ENCODE measurements around the gene MAPK8. TPM values are rescaled to one million over a fixed set of nuclear protein-coding genes. Genes with fewer than 3 reads are reported as not detected.
A peak's percentile ranks its signal among the peaks of the same experiment; 100 is the strongest.

MAPK8 gene
- polyA plus RNA-seq, 4 donors = 12.4 to 41.2 (median 22.3) TPM

DNA sequence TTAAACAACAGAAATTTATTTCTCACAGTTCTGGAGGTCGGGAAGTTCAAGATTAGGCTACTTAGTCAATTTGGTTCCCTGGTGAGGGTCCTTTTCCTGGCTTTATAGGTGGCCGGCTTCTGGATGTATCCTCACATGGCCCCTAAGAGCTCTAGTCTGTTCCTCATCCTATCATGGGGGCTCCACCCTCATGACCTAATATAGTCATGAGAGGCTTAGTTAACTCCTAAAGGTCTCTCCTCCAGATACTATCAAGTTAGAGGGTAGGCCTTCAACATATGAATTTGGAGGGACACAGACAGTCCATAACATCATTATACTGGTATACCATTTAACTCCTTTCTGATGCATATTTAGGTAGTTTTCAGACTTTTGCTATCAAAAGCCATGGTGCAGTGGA is 7.6 kb downstream of the MAPK8 start:
- no peak for DNase-seq
- Histone ChIP-seq H3K4me1 (ENCODE audit: control insufficient read depth in 3 of 3, insufficient read depth in 2 of 3, low read depth in 1 of 3, low read length in 2 of 3) (peaks cover 0 to 8% (median 5%) of the 10 kb centered on the region in 3 donors), H3K27me3 (ENCODE audit: control insufficient read depth in 3 of 3, insufficient read depth in 3 of 3, low read length in 3 of 3) (no peaks in the 10 kb centered on the region), H3K36me3 (ENCODE audit: control insufficient read depth in 3 of 3, insufficient read depth in 2 of 3, low read depth in 1 of 3, low read length in 3 of 3) (no peaks in the 10 kb centered on the region), H3K27ac (ENCODE audit: low read depth in 1 of 3, low read length in 2 of 3) (no peak overlapping the region), H3K9me3 (ENCODE audit: control insufficient read depth in 2 of 2, insufficient read depth in 1 of 2, low read depth in 1 of 2, low read length in 1 of 2) (no peaks in the 10 kb centered on the region), H3K4me3 (ENCODE audit: low read depth in 1 of 3, low read length in 3 of 3) (no peak overlapping the region)
- WGBS, 3 donors = 93 to 98% (median 95%) methylated on average over 2 of the region's 2 CpGs
- no peak for FAIRE-seq

DNA sequence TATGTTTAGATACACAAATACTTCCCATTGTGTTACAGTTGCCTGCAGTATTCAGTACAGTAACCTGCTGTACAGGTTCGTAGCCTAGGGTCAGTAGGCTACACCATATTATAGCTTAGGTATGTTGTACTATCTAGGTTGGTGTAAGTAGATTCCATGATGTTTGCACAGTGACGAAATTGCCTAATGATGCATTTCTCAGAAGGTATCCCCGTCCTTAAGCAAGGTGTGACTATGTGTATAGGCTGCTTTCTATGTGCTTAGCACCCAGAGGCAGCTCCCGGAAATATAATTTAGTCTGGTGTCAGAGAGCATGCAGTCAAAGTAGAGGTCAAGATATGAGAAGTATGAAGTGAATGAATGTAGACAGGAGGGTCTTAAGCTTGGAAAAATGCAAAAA is 9.8 kb downstream of the MAPK8 start:
- WGBS, 3 donors = 66 to 87% (median 82%) methylated on average over 4 of the region's 4 CpGs
- FAIRE-seq (no peak), DNase-seq (peak in 1 of 2 donors; percentile 18)
- Histone ChIP-seq H3K4me3 (ENCODE audit: low read depth in 1 of 3, low read length in 3 of 3) (no peak overlapping the region), H3K27ac (ENCODE audit: low read depth in 1 of 3, low read length in 2 of 3) (no peak overlapping the region), H3K4me1 (ENCODE audit: control insufficient read depth in 3 of 3, insufficient read depth in 2 of 3, low read depth in 1 of 3, low read length in 2 of 3) (peaks cover 0 to 8% (median 0%) of the 10 kb centered on the region in 3 donors), H3K27me3 (ENCODE audit: control insufficient read depth in 3 of 3, insufficient read depth in 3 of 3, low read length in 3 of 3) (no peaks in the 10 kb centered on the region), H3K9me3 (ENCODE audit: control insufficient read depth in 2 of 2, insufficient read depth in 1 of 2, low read depth in 1 of 2, low read length in 1 of 2) (no peaks in the 10 kb centered on the region), H3K36me3 (ENCODE audit: control insufficient read depth in 3 of 3, insufficient read depth in 2 of 3, low read depth in 1 of 3, low read length in 3 of 3) (peaks cover 0 to 2% (median 0%) of the 10 kb centered on the region in 3 donors)

DNA sequence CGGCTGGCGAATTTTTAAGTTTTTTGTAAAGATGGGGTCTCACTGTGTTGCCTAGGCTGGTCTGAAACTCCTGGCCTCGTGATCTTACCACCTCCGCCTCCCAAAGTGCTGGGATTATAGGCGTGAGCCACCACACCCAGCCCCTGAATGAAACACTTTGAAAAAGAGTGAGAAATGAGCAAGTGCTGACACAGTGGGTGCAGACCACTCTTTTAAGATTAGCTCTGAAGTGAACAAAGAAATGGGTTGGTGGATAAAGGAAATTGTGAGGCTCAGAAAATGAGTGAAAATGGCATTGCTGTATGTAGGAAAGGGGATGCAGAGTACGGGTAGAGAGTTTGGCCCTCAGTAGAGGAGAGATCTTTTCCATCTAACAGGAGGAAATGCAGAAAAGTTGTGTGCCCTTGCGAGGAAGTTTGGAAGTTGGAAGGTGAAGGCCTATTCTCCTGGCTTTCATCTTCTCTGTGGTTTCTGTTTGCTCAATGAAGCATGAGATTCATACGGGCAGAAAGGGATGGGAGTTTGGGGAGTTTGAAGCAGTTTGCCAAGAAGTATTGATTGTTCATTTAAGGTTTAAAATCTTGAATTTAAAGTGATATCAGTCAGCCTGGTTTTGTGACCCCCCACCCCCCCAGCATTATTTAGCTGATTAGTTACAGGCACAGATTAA is 11.0 kb downstream of the MAPK8 start:
- Histone ChIP-seq H3K4me1 (ENCODE audit: control insufficient read depth in 3 of 3, insufficient read depth in 2 of 3, low read depth in 1 of 3, low read length in 2 of 3) (peaks cover 0 to 2% (median 0%) of the 10 kb centered on the region in 3 donors), H3K4me3 (ENCODE audit: low read depth in 1 of 3, low read length in 3 of 3) (no peak overlapping the region), H3K9me3 (ENCODE audit: control insufficient read depth in 2 of 2, insufficient read depth in 1 of 2, low read depth in 1 of 2, low read length in 1 of 2) (no peaks in the 10 kb centered on the region), H3K27ac (ENCODE audit: low read depth in 1 of 3, low read length in 2 of 3) (no peak overlapping the region), H3K36me3 (ENCODE audit: control insufficient read depth in 3 of 3, insufficient read depth in 2 of 3, low read depth in 1 of 3, low read length in 3 of 3) (peaks cover 0 to 2% (median 0%) of the 10 kb centered on the region in 3 donors), H3K27me3 (ENCODE audit: control insufficient read depth in 3 of 3, insufficient read depth in 3 of 3, low read length in 3 of 3) (no peaks in the 10 kb centered on the region)
- WGBS, 3 donors = 72 to 80% (median 74%) methylated on average over 8 of the region's 8 CpGs
- DNase-seq = no peak
- FAIRE-seq = no peak

DNA sequence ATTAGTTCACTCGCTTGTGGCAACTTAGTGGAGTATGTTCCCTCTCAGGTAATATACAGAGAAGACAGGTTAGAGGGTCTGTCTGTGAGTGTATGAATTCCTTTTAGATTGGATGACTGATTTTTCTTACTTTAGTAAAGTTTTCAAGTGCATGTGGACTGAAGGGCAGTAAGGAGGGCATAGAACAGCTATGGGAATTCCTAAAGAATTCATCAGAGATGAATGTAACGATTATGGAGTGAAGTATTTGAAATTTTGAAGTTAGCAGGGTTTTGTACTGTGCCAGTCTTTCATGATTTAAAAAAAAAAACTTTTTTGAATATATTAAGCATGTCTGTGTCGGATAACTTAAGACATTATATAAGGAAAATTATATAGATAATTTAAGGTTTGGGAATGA is 15.5 kb downstream of the MAPK8 start:
- no peak overlapping the region for H3K4me3 ChIP-seq (ENCODE audit: low read depth in 1 of 3, low read length in 3 of 3)
- DNase-seq = no peak
- no peak for FAIRE-seq
- 95 to 97% (median 96%) methylated on average over 3 of the region's 3 CpGs for WGBS, 3 donors
- H3K9me3 ChIP-seq (ENCODE audit: control insufficient read depth in 2 of 2, insufficient read depth in 1 of 2, low read depth in 1 of 2, low read length in 1 of 2) = no peaks in the 10 kb centered on the region
- H3K36me3 ChIP-seq (ENCODE audit: control insufficient read depth in 3 of 3, insufficient read depth in 2 of 3, low read depth in 1 of 3, low read length in 3 of 3) = peaks cover 0 to 2% (median 0%) of the 10 kb centered on the region in 3 donors
- H3K4me1 ChIP-seq (ENCODE audit: control insufficient read depth in 3 of 3, insufficient read depth in 2 of 3, low read depth in 1 of 3, low read length in 2 of 3) = no peaks in the 10 kb centered on the region
- no peaks in the 10 kb centered on the region for H3K27me3 ChIP-seq (ENCODE audit: control insufficient read depth in 3 of 3, insufficient read depth in 3 of 3, low read length in 3 of 3)
- no peak overlapping the region for H3K27ac ChIP-seq (ENCODE audit: low read depth in 1 of 3, low read length in 2 of 3)

DNA sequence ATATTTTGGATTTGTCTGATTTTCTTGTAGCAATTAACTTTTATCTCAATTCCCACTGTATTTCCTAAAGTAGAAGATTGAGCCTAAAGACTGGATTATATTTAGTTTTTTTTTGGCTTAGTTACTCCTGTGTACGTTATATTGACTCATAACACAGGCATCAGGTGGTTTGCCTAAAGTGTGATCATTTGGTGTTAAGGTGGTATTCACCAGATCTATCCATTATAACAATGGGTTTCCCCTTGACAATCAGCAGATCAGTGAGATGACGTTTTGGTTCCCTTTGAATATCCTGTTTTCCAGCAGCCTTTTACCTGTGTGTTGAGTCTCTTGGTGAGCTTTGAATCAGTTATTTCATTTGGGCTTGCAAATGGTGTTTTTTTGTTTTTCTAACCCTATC is 18.1 kb downstream of the MAPK8 start:
- Histone ChIP-seq H3K27ac (ENCODE audit: low read depth in 1 of 3, low read length in 2 of 3) (no peak overlapping the region), H3K27me3 (ENCODE audit: control insufficient read depth in 3 of 3, insufficient read depth in 3 of 3, low read length in 3 of 3) (no peaks in the 10 kb centered on the region), H3K4me1 (ENCODE audit: control insufficient read depth in 3 of 3, insufficient read depth in 2 of 3, low read depth in 1 of 3, low read length in 2 of 3) (no peaks in the 10 kb centered on the region), H3K9me3 (ENCODE audit: control insufficient read depth in 2 of 2, insufficient read depth in 1 of 2, low read depth in 1 of 2, low read length in 1 of 2) (peaks cover 0 to 2% of the 10 kb centered on the region in 2 donors), H3K36me3 (ENCODE audit: control insufficient read depth in 3 of 3, insufficient read depth in 2 of 3, low read depth in 1 of 3, low read length in 3 of 3) (peaks cover 0 to 2% (median 0%) of the 10 kb centered on the region in 3 donors), H3K4me3 (ENCODE audit: low read depth in 1 of 3, low read length in 3 of 3) (no peak overlapping the region)
- DNase-seq (no peak), FAIRE-seq (no peak)
- 77 to 84% (median 81%) methylated on average over 2 of the region's 2 CpGs for WGBS, 3 donors

DNA sequence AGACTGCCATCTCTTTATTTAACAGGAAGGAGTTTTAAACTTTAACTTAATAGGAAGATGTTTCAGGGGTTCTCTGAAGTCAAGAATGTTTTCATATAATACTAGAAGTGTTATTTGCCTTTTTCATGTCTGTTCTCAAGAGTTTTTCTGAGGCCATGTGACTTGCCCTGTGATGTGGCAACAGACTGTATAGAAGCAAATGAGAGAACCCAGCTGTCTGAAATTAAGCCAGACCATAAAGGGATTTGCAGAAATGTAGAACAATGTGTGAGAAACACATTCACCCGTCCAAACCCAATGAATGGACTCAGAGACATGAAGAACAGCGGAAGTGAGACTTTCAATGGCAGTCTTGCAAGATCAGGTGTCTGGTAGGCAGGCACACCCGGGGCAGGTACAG is 23.8 kb downstream of the MAPK8 start:
- FAIRE-seq (no peak), DNase-seq (no peak)
- H3K36me3 ChIP-seq (ENCODE audit: control insufficient read depth in 3 of 3, insufficient read depth in 2 of 3, low read depth in 1 of 3, low read length in 3 of 3) = peaks cover 0 to 12% (median 0%) of the 10 kb centered on the region in 3 donors
- no peak overlapping the region for H3K4me3 ChIP-seq (ENCODE audit: low read depth in 1 of 3, low read length in 3 of 3)
- H3K27me3 ChIP-seq (ENCODE audit: control insufficient read depth in 3 of 3, insufficient read depth in 3 of 3, low read length in 3 of 3) = no peaks in the 10 kb centered on the region
- H3K27ac ChIP-seq (ENCODE audit: low read depth in 1 of 3, low read length in 2 of 3) = no peak overlapping the region
- H3K9me3 ChIP-seq (ENCODE audit: control insufficient read depth in 2 of 2, insufficient read depth in 1 of 2, low read depth in 1 of 2, low read length in 1 of 2) = peaks cover 0 to 30% of the 10 kb centered on the region in 2 donors
- H3K4me1 ChIP-seq (ENCODE audit: control insufficient read depth in 3 of 3, insufficient read depth in 2 of 3, low read depth in 1 of 3, low read length in 2 of 3) = no peaks in the 10 kb centered on the region
- 84 to 95% (median 89%) methylated on average over 3 of the region's 3 CpGs for WGBS, 3 donors

DNA sequence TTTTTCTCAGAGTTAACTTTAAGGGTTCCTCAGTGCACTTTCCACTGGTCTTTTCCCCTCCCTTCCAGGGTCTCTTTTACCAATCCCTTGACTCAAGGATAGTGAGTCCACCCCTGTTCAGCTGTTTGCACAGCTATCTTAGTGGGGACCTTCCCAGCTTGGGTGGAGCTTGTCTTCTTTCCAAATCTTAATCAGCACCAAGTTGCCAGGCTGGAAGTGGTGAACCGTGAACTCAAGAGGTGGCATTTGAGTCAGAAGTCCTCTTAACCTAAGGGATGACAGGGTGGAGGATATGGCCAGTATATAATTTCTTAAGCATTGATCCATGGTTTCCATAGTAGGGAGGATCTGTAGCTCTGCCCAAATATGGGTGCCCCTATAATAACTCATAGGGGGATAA is 25.0 kb downstream of the MAPK8 start:
- 54 to 76% (median 68%) methylated on average over 1 of the region's 1 CpG for WGBS, 3 donors
- no peaks in the 10 kb centered on the region for H3K27me3 ChIP-seq (ENCODE audit: control insufficient read depth in 3 of 3, insufficient read depth in 3 of 3, low read length in 3 of 3)
- DNase-seq (no peak), FAIRE-seq (no peak)
- peaks cover 0 to 12% (median 0%) of the 10 kb centered on the region in 3 donors for H3K36me3 ChIP-seq (ENCODE audit: control insufficient read depth in 3 of 3, insufficient read depth in 2 of 3, low read depth in 1 of 3, low read length in 3 of 3)
- H3K27ac ChIP-seq (ENCODE audit: low read depth in 1 of 3, low read length in 2 of 3) = no peak overlapping the region
- H3K4me3 ChIP-seq (ENCODE audit: low read depth in 1 of 3, low read length in 3 of 3) = no peak overlapping the region
- peaks cover 0 to 30% of the 10 kb centered on the region in 2 donors for H3K9me3 ChIP-seq (ENCODE audit: control insufficient read depth in 2 of 2, insufficient read depth in 1 of 2, low read depth in 1 of 2, low read length in 1 of 2)
- H3K4me1 ChIP-seq (ENCODE audit: control insufficient read depth in 3 of 3, insufficient read depth in 2 of 3, low read depth in 1 of 3, low read length in 2 of 3) = no peaks in the 10 kb centered on the region

DNA sequence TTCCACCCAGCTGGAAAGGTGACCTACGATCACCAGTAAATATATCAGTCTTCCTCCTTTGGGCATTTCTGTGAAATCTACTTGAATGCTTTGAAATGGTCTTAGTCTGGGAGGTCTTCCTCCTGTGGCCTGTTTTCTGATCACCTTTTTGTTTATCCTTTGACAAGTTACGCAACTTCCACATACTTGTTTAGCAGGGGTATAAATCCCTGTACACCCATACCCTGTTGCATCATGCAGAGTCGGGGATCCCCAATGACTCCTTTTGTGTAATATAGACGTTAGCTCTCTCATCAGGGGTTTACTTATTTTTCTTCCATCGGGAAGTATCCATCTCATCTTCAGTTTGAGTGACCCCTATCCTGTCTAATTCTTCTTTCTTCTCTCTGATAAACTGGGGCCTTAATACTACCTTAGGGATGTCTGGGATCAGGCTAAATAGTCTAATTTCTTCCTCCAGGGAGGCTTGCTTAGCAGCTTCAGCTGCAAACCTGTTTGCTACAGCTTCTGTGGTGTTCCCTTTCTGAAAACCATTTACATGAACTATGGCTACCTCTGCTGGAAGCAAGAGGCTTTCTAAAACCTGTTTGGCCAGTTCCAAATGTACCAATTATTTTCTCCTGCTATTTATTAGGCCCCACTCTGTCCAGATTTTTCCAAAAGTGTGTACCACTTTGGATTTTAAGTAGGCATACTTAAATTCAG is 25.8 kb downstream of the MAPK8 start:
- Histone ChIP-seq H3K4me3 (ENCODE audit: low read depth in 1 of 3, low read length in 3 of 3) (no peak overlapping the region), H3K27ac (ENCODE audit: low read depth in 1 of 3, low read length in 2 of 3) (no peak overlapping the region), H3K4me1 (ENCODE audit: control insufficient read depth in 3 of 3, insufficient read depth in 2 of 3, low read depth in 1 of 3, low read length in 2 of 3) (no peaks in the 10 kb centered on the region), H3K36me3 (ENCODE audit: control insufficient read depth in 3 of 3, insufficient read depth in 2 of 3, low read depth in 1 of 3, low read length in 3 of 3) (peaks cover 0 to 12% (median 0%) of the 10 kb centered on the region in 3 donors), H3K9me3 (ENCODE audit: control insufficient read depth in 2 of 2, insufficient read depth in 1 of 2, low read depth in 1 of 2, low read length in 1 of 2) (peaks cover 0 to 30% of the 10 kb centered on the region in 2 donors), H3K27me3 (ENCODE audit: control insufficient read depth in 3 of 3, insufficient read depth in 3 of 3, low read length in 3 of 3) (no peaks in the 10 kb centered on the region)
- WGBS, 3 donors = 84 to 93% (median 87%) methylated on average over 5 of the region's 5 CpGs
- DNase-seq (no peak), FAIRE-seq (no peak)
